Measurements from ENCODE around the gene SMYD1.

The SMYD1 gene

GRCh38 chr2:88144271-88144670 lies 76.6 kb downstream of the SMYD1 start:
- DNase-seq (ENCODE audit: low spot score) = no peak

- DNase-seq (ENCODE audit: low spot score) = no peak
Measured at GRCh38 chr2:88144914-88145497, 77.4 kb downstream of the SMYD1 start.

GRCh38 chr2:88146590-88146989 lies 79.0 kb downstream of the SMYD1 start:
- DNase-seq (ENCODE audit: low spot score) = no peak

- no peak for DNase-seq (ENCODE audit: low spot score)
Measured at GRCh38 chr2:88147145-88147544, 79.5 kb downstream of the SMYD1 start.

GRCh38 chr2:88148929-88149438 lies 81.4 kb downstream of the SMYD1 start:
- no peak for DNase-seq (ENCODE audit: low spot score)

GRCh38 chr2:88159481-88159880 lies 91.9 kb downstream of the SMYD1 start:
- no peak for DNase-seq (ENCODE audit: low spot score)

GRCh38 chr2:88159955-88160415 lies 92.4 kb downstream of the SMYD1 start:
- peak; percentile 61 for DNase-seq (ENCODE audit: low spot score)

GRCh38 chr2:88160517-88160916 lies 92.9 kb downstream of the SMYD1 start:
- DNase-seq (ENCODE audit: low spot score) = no peak

- DNase-seq (ENCODE audit: low spot score) = no peak
Measured at GRCh38 chr2:88161446-88162244, 94.0 kb downstream of the SMYD1 start.
